CD1c-positive myeloid dendritic cell (primary cell): ENCODE results near the gene NECAB2.
A peak's percentile ranks its signal among the peaks of the same experiment; 100 is the strongest.
"Not testable (repeated sequence)": the region's sequence is repeated elsewhere in the genome, so short reads cannot be mapped to it uniquely, and the experiment has no call there.

Experiments
- DNase-seq: peaks from one replicate; pipeline ENCODE4 v3.0.0-alpha.2; 2016; ENCODE audit errors: extremely low spot score

The NECAB2 gene

DNA sequence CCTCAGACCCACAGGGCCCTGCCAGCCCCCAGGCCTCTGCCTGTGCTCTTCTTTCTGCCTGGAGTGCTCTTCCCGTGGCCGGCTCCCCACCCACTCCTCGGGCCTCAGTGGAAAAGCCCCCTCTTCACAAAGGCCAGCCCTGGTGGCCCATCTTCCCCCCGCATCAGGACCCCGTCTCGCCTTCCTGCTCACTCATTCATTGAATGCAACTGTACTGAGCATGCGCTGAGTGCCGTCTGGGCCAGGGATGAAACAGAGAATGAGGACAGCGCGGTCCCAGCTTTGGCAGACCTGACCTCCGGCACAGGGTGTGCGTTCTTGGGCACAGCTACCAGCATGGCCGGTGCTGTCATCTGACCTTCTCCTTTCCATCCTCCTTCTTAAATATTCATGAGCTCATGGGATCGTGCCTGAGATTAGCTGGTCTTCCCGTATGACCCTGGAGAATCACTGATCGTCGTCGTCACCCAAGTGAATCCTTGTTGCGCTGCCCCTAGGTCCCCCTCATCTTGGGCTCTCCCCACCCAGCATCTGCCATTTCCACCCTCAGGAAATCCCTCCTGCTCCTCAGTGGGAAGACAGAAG lies 31.4 kb upstream of the NECAB2 start:
- no peak for DNase-seq

DNA sequence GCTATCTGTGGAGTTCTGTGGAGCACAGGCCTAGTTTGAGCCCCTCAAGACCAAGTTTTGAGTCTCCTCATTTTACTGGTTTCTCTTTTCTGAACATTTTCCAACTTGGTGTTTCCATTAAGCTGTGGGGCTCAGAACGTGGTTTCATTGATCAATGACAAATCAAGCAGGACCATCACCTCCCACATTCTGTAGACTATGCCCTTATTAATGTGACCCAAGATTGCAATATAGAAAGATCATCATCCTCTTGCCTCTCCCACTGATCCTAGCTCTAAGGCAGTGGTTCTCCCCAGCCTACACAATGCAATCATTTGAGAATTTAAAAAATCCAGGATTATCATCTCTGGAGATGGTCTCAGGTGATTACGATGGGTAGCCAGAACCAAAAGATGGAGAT lies 30.8 kb upstream of the NECAB2 start:
- no peak for DNase-seq

DNA sequence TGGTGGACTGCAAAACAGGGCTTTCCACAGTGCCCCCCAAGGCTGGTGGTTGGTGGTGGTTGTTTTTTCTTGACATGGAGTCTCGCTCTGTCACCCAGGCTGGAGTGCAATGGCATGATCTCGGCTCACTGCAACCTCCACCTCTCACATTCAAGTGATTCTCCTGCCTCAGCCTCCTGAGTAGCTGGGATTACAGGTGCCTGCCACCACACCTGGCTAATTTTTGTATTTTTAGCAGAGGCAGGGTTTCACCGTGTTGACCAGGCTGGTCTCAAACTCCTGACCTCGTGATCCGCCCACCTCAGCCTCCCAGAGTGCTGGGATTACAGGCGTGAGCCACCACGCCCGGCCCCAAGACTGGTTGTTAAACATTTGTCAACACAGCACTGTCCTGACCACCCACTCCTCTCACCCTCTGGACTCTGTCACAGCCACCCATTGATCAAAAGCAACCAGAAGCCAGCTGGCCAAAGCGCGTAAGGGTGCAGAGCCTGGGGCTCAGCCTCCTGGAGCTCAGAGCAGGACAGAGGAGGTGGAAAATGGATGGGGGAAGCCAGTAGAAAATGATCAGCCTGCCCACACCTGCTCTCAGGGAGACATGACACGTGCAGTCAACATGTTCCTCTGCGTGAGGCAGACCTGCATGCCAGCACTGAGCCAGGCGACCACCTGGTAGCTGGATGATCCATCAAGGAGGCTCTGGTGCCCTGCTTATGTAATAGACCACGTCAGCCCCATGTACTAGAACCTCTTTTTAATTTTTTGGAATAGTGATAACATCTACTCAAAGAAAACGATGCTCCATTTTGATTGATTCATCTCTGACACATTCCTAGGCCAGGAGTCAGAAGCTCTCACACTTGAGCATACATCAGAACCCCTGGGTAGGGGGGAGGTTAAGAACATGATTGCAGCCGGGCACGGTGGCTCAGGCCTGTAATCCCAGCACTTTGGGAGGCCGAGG lies 29.8 kb upstream of the NECAB2 start:
- no peak for DNase-seq

DNA sequence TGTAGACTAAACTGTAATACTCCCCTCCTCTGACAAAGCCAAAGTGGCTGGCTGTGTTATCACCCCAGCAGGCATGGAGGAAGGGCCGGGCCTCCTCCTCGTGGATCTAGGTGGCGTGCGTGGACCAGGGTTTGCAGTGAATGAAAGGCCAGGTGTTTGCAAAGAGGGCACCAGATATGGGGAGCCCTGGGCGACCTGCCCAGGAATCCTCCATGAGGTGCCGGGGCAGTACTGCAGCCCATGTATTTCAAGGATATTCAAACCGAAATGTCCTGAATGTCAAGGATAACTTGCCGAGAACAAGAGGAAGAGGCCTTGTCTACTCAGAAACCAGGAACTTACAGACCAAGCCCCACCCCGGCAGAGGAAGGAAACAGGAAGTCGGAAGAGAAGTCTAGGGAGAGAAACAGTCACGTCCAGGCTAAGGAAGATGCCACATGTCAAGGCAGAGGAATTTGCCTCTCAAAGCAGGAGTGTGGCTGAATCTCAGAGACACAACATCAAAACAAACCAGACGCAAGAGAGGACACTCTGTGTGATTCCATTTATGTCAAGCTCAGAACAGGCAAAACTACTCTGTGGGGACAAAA lies 28.7 kb upstream of the NECAB2 start:
- peak; percentile 66 for DNase-seq

DNA sequence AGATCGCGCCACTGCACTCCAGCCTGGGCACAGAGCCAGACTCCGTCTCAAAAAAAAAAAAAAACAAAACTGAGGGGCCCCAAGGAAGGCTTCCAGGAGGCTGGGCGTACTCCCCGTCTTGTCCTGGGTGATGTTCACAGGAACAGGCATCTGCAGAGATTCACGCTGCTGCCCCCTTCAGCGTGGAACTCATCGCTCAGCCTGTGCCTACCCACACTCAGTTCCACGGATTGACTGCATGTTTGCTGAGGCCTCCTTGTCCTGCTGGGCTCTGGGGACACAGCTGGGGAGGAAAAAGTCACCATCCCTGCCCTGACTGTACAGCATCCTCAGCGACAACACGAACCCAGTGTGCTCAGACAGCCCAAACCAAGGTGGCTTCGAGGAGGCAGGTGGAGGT lies 27.9 kb upstream of the NECAB2 start:
- DNase-seq, result no peak

DNA sequence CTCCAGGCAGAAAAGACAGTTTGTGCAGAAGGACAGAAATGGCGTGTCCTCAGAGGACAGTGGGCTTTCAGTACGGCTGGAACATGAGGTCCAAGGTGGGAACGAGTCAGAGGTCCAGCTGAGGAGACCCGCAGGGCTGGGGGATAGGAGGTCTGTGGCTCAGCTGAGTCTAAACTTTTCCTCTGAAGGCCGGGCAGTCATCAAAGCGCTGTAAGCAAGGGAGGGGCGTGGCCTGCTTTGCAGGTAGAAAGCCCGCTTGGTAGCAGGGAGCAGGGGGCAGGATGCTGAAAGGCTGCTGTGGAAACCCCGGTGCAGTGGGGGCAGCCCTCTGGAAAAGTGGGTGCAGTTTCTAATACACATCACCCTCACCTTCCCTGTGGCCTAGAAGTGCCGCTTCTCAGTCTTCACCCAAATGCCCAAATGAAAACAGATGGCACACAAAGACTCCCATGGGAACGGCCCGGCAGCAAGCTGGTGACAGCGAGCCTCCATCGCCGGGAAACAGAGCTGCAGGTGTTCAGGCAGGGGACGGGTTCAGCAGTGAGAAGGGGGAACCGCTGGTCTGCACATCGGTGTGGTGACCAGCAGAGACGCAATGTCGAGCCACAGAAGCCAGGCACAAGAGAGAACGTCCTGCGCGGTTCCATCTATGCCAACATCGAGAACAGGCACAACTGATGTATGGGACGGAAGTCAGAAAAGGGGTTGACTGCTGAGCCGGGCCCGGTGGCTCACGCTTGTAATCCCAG lies 27.2 kb upstream of the NECAB2 start:
- no peak for DNase-seq

DNA sequence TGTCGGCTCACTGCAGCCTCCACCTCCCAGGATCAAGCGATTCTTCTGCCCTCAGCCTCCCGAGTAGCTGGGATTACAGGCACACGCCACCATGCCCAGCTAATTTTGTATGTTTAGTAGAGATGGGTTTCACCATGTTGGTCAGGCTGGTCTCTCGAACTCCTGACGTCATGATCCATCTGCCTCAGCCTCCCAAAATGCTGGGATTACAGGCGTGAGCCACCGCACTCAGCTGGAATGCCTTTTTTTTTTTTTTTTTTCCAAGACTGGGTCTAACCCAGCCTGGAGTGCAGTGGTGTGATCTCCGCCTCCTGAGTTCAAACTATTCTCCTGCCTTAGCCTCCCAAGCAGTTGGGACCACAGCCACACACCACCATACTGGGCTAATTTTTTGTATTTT lies 26.5 kb upstream of the NECAB2 start:
- not testable (repeated sequence) for DNase-seq

DNA sequence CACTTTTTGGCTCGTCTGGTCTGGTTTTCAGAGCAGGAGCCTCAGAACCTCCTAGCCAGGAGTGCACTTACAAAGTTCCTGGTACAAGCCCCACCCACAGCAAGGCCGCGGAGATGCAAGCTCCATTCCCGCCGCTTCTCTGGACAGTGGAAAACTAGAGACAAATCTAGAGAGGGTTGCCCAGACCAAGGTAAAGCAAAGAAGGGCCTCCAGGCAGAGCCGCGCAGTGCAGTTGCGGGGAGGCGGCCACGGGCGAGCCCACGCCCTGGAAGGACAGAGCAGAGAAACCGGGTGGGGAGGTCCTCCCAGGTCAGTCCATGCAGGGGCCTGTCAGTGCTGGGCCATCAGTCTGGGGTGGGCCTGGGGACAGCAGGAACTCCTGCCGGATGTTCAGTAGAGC lies 26.0 kb upstream of the NECAB2 start:
- DNase-seq, result no peak

DNA sequence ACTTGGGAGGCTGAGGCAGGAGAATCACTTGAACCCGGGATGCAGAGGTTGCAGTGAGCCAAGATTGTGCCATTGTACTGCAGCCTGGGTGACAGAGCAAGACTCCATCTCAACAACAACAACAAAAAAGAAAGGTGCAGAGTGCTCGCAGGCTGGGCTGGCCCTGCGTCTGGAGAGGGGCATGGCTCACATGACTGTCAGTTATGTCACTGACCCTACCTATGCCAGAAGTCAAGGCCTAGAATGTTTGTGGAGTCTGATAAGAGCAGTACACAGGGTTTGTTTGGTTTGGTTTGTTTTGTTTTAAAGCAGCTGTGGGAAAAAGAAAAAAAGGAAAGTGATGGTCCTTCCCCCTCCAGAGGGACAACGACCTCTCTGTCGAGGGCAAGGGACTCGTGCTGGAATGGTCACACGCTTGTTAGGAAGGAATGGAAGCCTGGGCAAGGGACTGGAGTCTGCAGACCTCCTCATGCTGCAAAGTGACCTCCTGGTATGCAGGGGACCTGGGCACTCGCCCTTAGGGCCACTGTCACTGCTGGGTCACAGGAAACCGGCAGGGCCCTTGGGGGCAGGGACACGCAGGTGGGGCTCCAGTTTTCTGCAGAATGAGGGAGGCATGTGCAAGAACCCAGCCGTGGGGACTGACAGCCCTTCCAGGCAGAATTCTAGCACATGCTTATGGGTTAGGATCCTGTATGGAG lies 25.1 kb upstream of the NECAB2 start:
- DNase-seq, result no peak

DNA sequence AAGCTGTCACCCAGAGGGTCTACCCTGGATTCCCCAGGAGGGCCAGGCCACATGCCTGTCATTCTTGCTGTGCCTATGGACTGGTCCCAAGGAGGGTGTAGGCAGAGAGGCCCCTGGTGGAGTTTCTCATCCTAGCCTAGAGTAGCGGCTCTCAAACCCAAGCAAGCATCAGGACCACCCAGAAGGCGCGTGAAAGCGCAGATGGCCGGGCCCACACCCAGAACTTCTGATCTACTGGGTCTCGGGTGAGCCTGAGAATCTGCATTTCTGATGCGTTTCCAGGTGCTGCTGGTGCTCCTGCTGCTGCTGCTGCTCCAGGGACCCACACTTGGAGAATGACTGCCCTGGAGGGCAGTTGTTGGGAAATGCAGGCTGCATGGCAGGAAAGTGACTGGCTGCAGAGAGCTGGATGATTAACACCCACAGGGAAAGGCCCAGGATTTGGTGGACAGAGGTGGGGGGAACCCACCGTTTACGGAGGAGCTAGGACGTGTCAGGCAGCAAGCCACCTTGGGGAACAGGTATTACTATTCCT lies 24.5 kb upstream of the NECAB2 start:
- no peak for DNase-seq

DNA sequence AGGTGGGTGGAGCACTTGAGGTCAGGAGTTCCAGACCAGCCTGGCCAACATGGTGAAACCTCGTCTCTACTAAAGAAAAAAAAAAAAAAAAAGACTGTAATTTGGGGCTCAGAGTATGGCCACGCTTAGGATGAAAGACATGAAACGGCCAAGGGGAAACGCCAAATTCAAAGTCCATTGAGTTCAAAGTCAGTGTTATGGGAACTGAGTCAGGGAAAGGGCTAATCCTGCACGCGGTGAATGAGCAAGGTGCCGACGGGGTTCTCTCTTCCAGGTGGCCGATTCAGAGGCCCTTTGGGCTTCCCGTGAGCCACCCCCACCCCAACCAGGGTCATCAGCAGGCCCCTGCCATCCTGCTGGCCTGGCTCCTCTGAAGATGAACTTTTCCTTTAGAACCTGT lies 22.5 kb upstream of the NECAB2 start:
- DNase-seq, result no peak

DNA sequence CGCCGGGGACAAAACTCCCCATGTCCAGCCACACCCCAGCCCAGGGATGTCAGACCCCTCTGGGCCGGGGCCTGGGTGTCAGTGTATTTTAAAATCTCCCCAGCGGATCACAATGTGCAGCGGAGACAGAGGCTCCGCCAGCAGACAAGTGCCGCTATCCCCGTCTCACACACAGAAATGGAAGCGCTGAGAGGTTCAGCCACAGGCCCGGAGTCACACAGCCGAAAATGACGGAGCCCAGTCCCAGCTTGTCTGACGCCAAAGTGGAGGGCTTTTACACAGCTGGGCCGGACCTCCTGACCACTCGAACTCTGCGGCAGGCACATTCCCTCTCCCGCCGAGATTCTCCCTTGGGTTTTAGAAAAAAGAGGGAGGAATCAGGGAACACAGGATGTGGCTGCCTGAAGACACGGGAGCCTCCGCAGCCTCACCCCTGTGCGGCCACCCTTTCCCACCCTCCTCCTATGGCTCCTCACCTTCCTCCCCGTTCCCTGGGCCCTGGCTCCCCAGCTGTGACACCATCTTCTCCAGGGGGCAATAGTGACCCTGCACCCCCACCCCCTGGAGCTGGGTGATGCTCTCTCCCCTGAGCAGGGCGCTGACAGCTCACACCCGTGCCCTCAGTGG lies 21.8 kb upstream of the NECAB2 start:
- no peak for DNase-seq

DNA sequence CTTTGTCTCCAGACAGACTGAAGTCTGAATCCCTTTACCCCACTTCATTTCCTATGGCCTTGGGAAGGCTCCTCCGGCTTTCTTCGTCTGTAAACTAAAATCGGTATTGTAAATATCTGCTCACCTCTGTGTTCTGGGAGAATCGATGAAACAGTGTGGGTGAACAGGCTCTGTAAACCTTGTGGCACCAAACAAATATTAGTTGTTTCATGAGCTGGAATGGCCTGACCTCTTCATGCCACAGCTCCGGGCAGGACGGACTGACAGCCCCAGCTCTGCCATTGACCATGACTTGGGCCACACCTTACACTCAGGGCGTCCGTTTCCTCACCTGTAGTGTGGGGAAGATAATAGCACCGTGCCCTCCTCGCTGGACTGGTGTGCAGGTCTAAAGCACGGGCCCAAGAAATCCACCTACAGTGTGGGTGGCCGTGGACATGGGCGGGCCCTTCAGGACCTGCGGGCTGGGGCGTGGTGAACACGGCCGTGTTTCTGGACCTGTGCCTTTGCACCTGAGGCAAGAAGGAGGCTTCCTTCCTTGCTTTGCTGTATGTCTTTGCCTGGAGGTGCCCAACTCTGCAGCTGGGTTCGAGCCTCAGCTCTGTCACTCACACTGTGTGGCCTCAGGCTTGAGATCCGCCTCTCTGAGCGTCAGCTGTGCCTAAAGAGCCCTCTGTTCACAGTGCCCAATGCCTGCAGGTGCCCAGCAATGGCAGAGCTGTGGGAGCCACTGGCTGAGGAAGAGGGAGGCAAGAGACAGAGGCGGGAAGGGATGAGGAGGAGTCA lies 21.1 kb upstream of the NECAB2 start:
- no peak for DNase-seq

DNA sequence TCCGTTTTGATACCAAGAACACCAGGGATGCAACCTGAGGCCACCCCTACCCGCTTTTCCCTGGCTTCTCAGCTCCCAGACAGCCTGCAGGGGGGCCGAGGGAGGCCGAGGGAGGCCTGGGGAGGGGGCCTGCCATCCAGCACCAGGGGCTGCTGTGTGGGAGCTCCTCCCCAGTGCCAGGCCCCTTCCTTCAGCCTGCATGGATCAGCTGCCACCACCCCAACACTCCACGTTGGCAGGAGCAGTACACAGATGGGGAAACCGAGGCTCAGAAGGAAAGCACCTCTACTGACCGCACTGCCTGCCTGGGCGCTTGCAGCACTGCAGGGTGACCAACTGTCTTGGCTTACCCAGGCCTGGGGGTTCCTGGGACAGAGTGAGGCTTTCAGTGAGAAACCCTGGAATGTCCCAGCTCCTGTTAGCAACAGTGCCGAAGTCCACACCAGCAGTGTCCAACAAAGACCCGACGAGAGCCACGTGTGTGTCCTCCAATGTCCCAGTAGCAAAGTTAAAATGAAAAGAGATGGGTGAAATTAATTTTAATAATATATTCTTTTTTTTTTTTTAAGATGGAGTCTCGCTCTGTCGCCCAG lies 20.3 kb upstream of the NECAB2 start:
- no peak for DNase-seq

DNA sequence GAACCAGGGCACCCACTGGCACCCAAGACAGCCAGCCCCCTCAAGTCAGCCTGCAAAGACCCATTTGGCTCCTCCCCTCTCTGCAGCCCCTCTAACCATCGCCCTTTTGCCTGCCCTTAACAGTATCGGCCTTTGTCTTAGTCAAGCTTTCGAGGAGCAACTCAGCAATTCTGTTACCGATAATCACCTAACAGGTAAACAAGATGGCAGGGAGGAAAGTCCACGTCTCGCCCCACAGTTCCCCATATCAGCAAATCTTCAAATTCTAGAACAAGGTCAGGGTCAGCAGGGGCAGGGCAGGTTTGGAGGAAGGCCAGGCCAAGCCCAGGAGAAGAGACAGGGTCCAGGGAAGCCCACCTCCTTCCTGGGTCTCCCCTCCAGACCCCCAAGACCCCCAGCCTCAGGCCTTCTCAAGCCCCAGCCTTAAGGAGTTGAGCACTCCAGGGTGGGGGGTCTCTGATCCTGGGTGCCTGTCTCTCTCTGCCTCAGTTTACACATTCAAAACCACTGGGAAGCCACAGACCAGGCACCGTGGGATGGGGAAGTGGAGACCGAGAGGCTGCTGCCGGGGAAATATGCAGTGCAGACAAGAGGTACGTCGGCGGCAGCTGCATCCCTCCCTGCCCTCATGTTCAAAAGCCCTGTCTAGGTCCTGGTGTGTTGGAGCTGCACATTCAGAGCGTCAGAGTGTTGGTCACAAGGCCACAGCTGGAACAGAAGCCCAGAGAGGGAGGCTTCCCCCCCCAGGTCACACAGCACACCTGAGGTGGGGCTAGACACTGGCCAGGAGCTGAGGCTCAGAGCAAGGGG lies 18.9 kb upstream of the NECAB2 start:
- DNase-seq, result no peak

DNA sequence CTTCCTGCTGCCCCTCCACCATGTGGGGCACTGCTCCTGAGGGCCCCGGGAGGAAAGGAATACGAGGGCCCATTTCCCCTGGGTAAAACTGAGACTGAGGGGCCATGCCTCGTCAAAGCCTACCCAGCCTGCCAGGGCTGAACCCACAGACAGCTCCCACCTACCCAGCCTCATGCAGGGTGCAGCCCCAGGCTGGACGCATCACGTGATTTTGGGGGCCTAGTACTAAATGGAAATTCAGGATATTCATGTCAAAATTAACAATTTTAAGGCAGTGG lies 18.4 kb upstream of the NECAB2 start:
- no peak for DNase-seq

DNA sequence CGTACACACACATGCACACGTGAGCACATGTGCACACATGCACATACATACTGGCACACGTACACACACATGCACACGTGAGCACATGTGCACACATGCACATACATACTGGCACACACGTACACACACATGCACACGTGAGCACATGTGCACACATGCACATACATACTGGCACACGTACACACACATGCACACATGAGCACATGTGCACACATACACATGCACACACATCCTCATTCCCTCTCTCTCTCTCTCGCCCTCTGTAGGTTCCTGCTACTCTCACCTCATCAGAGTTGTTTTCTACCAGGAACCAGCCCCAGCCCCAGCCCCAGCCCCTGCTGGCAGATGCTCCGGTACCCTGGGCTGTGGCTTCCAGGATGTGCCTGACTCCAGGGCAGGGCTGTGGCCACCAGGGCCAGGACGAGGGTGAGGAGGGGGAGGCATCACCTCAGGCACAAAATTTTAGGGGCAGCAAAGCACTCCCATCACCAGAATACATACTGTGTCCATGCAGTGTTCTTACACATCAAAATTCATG lies 17.1 kb upstream of the NECAB2 start:
- not testable (repeated sequence) for DNase-seq

DNA sequence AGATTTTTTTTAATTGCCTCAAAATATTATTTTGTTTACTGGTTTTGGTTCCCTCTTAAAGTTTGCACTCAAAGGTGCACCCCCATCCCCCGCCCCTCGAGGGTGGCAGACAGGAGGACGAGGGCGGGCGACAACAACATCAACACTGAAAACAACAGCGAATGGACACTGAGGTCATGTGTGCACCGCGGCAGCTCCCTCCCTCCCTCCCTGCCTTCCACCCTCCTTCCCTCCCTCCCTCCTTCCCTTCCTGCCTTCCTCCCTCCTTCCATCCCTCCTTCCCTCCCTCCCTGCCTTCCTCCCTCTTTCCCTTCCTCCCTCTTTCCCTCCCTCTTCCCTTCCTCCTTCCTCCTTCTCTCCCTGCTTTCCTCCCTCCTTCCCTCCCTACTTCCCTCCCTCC lies 16.5 kb upstream of the NECAB2 start:
- no peak for DNase-seq

DNA sequence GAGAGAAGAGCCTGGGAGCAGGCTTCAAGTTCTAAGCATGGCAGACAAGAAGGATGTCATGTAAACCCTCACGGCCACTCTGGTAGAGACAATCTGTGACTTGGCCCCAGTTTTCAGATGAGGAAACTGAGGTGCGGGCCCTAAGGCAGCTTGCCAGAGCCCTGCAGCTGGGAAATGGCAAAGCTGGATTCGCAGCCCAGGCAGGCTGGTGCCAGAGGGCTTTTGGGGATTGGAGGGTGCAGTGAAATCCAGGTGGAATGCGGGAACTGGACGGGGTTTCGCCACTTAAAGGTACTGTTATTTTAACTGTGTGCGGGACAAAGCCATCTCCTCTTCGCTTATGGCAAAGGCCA lies 15.5 kb upstream of the NECAB2 start:
- no peak for DNase-seq
